ENCODE measurements around the gene ARMC12. TPM values are rescaled to one million over a fixed set of nuclear protein-coding genes. Genes with fewer than 3 reads are reported as not detected.

Gene ARMC12
- total and polyA plus RNA-seq, 2 of the 4 experiments (the other 2 are of a cell fraction) = 0.18 to 0.74 TPM

DNA sequence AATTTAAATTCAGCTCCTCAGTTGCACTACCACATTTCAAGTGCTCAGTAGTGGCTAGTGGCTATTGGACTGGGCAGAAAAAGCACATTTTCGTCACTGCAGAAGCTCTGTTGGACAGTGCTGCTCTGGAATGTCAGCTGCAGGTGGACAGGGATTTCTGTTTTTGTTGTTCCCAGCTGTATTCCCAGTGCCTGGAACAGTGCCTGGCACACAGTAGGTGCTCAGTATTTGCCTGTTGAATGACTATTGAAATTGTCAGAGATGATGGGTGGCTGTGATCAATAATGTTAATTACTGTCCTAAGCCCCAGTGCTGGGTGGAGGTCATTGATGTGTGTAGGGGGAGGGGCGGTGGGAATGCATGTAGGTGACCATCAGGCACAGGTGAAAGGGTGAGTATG lies 49.4 kb downstream of the ARMC12 start:
- no peak overlapping the region for H4K8ac ChIP-seq (ENCODE audit: low read depth in 2 of 2, low read length in 2 of 2)
- H3K56ac ChIP-seq (ENCODE audit: extremely low read depth, insufficient read depth, low read length) = no peak overlapping the region
- H3K9me3 ChIP-seq (ENCODE audit: control insufficient read depth, insufficient read depth, low read length) = peaks cover 2% of the 10 kb centered on the region; the same call in 1 of the 2 replicates
- POLR2A ChIA-PET (ENCODE audit: unreplicated experiment) = no interaction called here
- H3K23ac ChIP-seq (ENCODE audit: low read depth, low read length) = no peak overlapping the region
- intact Hi-C loops (cut with micrococcal nuclease) (no loop called here), dilution Hi-C loops (cut with HindIII; ENCODE audit: low sequenced_read_pairs, unreplicated experiment) (no loop called here), in situ Hi-C loops (cut with MboI; ENCODE audit: low sequenced_read_pairs) (no loop called here)
- no peaks in the 10 kb centered on the region for H3K9me1 ChIP-seq (ENCODE audit: insufficient read depth, low read length)
- no peak overlapping the region for H3K4me3 ChIP-seq (ENCODE audit: insufficient read depth, low read depth, low read length)
- no peaks in the 10 kb centered on the region for H3K4me1 ChIP-seq (ENCODE audit: control insufficient read depth, insufficient read depth, low read length)
- no TSS peak for BruUV-seq (replicated peaks)
- H4K5ac ChIP-seq (ENCODE audit: low read depth, low read length) = no peak overlapping the region
- no peak overlapping the region for H2AK9ac ChIP-seq (replicated peaks; ENCODE audit: low read depth, low read length, poor library complexity)
- no peak overlapping the region for H2AFZ ChIP-seq (replicated peaks; ENCODE audit: low read length, poor library complexity)
- H3K4ac ChIP-seq (ENCODE audit: low read depth, low read length) = no peak overlapping the region
- WGBS, 2 experiments (ENCODE audit: extremely low coverage in 2 of 2, insufficient read length in 1 of 2) = no CpG with 5 or more reads among the region's 2 CpGs
- H3K27ac ChIP-seq (ENCODE audit: insufficient read depth, low read length) = no peak overlapping the region
- H4K91ac ChIP-seq (ENCODE audit: insufficient read depth, low read depth, low read length) = no peak overlapping the region
- H3K18ac ChIP-seq (ENCODE audit: low read depth, low read length) = no peak overlapping the region
- H3K36me3 ChIP-seq (ENCODE audit: control insufficient read depth, insufficient read depth, low read length) = no peaks in the 10 kb centered on the region
- peaks cover 50% of the 10 kb centered on the region for H3K27me3 ChIP-seq (ENCODE audit: control insufficient read depth, insufficient read depth, low read length)
- no peak for TF ChIP-seq POLR2A (IDR thresholded peaks at IDR 0.05; ENCODE audit: low read depth, low read length)
- TF ChIP-seq SMC3 (IDR thresholded peaks at IDR 0.05; ENCODE audit: low read depth, low read length) = no peak
- TF ChIP-seq MAZ (IDR thresholded peaks at IDR 0.05; ENCODE audit: borderline replicate concordance, low read depth, low read length) = no peak
- TF ChIP-seq, protein P1, sequence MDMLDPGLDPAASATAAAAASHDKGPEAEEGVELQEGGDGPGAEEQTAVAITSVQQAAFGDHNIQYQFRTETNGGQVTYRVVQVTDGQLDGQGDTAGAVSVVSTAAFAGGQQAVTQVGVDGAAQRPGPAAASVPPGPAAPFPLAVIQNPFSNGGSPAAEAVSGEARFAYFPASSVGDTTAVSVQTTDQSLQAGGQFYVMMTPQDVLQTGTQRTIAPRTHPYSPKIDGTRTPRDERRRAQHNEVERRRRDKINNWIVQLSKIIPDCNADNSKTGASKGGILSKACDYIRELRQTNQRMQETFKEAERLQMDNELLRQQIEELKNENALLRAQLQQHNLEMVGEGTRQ (IDR thresholded peaks at IDR 0.05; ENCODE audit: low read depth, low read length) = no peak
- TF ChIP-seq CHD1 (IDR thresholded peaks at IDR 0.05; ENCODE audit: low read depth, low read length) = no peak
- no peak for TF ChIP-seq CEBPB (IDR thresholded peaks at IDR 0.05; ENCODE audit: low read depth, low read length)
- TF ChIP-seq RAD21 (IDR thresholded peaks at IDR 0.05; ENCODE audit: low read length) = no peak
- TF ChIP-seq, protein P2, sequence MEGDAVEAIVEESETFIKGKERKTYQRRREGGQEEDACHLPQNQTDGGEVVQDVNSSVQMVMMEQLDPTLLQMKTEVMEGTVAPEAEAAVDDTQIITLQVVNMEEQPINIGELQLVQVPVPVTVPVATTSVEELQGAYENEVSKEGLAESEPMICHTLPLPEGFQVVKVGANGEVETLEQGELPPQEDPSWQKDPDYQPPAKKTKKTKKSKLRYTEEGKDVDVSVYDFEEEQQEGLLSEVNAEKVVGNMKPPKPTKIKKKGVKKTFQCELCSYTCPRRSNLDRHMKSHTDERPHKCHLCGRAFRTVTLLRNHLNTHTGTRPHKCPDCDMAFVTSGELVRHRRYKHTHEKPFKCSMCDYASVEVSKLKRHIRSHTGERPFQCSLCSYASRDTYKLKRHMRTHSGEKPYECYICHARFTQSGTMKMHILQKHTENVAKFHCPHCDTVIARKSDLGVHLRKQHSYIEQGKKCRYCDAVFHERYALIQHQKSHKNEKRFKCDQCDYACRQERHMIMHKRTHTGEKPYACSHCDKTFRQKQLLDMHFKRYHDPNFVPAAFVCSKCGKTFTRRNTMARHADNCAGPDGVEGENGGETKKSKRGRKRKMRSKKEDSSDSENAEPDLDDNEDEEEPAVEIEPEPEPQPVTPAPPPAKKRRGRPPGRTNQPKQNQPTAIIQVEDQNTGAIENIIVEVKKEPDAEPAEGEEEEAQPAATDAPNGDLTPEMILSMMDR (conservative IDR thresholded peaks at IDR 0.05; ENCODE audit: low read depth, low read length) = no peak
- TF ChIP-seq BHLHE40 (IDR thresholded peaks at IDR 0.05; ENCODE audit: low read depth, low read length) = no peak
- H4K20me1 ChIP-seq (ENCODE audit: insufficient read depth, low read length) = no peaks in the 10 kb centered on the region
- H3K9ac ChIP-seq (ENCODE audit: low read depth, low read length) = no peak overlapping the region
- DNase-seq (no peak), ATAC-seq (ENCODE audit: low read depth) (no peak)
- no peak overlapping the region for H2BK20ac ChIP-seq (ENCODE audit: low read depth, low read length)
- CTCF ChIA-PET = interaction anchor here (0.8 to 1.9 kb wide), 2 partner anchors 10 to 12 kb away, joined by 4 to 7 read pairs; partner anchors contain the start of gene CLPS
- H2BK15ac ChIP-seq (ENCODE audit: low read depth, low read length) = no peak overlapping the region
- no peak overlapping the region for H3K4me2 ChIP-seq (ENCODE audit: low read depth, low read length)
- H3K14ac ChIP-seq (replicated peaks; ENCODE audit: low read depth, low read length) = no peak overlapping the region
- H2BK5ac ChIP-seq (ENCODE audit: low read depth, low read length, poor library complexity, severe bottlenecking) = no peak overlapping the region
- H3K79me1 ChIP-seq (ENCODE audit: low read depth in 1 of 2, low read length in 2 of 2) = no peaks in the 10 kb centered on the region
- no peak overlapping the region for H2BK120ac ChIP-seq (ENCODE audit: low read depth, low read length)
- H2AK5ac ChIP-seq (ENCODE audit: low read depth, low read length) = no peak overlapping the region
